HPDE6-E6E7 (cell line): ENCODE data around the gene KCNMA1.
"Not testable (repeated sequence)": the region's sequence is repeated elsewhere in the genome, so short reads cannot be mapped to it uniquely, and the experiment has no call there.

ENCODE experiments used
- DNase-seq: peaks from one replicate; pipeline ENCODE4 v3.0.0; 2011; ENCODE audit warnings: missing footprints; ENCODE audit errors: extremely low spot score

KCNMA1 gene

GRCh38 chr10:77637532-77638320, at the start of gene KCNMA1:
Gene KCNMA1, minus strand, starts transcription at chr10:77637808.
- DNase-seq: no peak

- DNase-seq: no peak
Measured at GRCh38 chr10:77686650-77687417, 49.2 kb upstream of the KCNMA1 start.

GRCh38 chr10:77686096-77686495, 48.5 kb upstream of the KCNMA1 start:
- no peak for DNase-seq

GRCh38 chr10:77685432-77685831, 47.8 kb upstream of the KCNMA1 start:
- DNase-seq: no peak

GRCh38 chr10:77683088-77683432, 45.5 kb upstream of the KCNMA1 start:
- DNase-seq: not testable (repeated sequence)

- DNase-seq: no peak
Measured at GRCh38 chr10:77682393-77683087, 44.9 kb upstream of the KCNMA1 start.

- DNase-seq: no peak
Measured at GRCh38 chr10:77681839-77682238, 44.2 kb upstream of the KCNMA1 start.

GRCh38 chr10:77680811-77681210, 43.2 kb upstream of the KCNMA1 start:
- no peak for DNase-seq

- no peak for DNase-seq
Measured at GRCh38 chr10:77680065-77680464, 42.5 kb upstream of the KCNMA1 start.

GRCh38 chr10:77679217-77679616, 41.6 kb upstream of the KCNMA1 start:
- no peak for DNase-seq

- DNase-seq: no peak
Measured at GRCh38 chr10:77678146-77678545, 40.5 kb upstream of the KCNMA1 start.

GRCh38 chr10:77675347-77675746, 37.7 kb upstream of the KCNMA1 start:
- DNase-seq: no peak

GRCh38 chr10:77673515-77674140, 36.0 kb upstream of the KCNMA1 start:
- DNase-seq: no peak

GRCh38 chr10:77673101-77673500, 35.5 kb upstream of the KCNMA1 start:
- no peak for DNase-seq

- DNase-seq: no peak
Measured at GRCh38 chr10:77671594-77672252, 34.1 kb upstream of the KCNMA1 start.

- no peak for DNase-seq
Measured at GRCh38 chr10:77670817-77671443, 33.3 kb upstream of the KCNMA1 start.

- DNase-seq: no peak
Measured at GRCh38 chr10:77669892-77670291, 32.3 kb upstream of the KCNMA1 start.

- DNase-seq: no peak
Measured at GRCh38 chr10:77667426-77668324, 30.1 kb upstream of the KCNMA1 start.

GRCh38 chr10:77666821-77667220, 29.2 kb upstream of the KCNMA1 start:
- no peak for DNase-seq

- no peak for DNase-seq
Measured at GRCh38 chr10:77664696-77665095, 27.1 kb upstream of the KCNMA1 start.
